Activated CD4-positive, alpha-beta T cell treated with anti-CD3 and anti-CD28 coated beads, Interleukin-2, amount 10 ng/mL, durations not matched to agents 24 days and 14 days (primary cell): Measurements from ENCODE around the gene SELP. TPM values are rescaled to one million over a fixed set of nuclear protein-coding genes. Genes with fewer than 3 reads are reported as not detected.
A peak's percentile ranks its signal among the peaks of the same experiment; 100 is the strongest.

Experiments
- DNase-seq: peaks from one replicate; pipeline ENCODE4 v3.0.0; 2022
- H3K27ac Mint-ChIP-seq: one replicate; pipeline ENCODE4 v1.8.0; 2022; ENCODE audit warnings: mild to moderate bottlenecking, mixed read lengths
- H3K27me3 Mint-ChIP-seq: one replicate; pipeline ENCODE4 v1.8.0; 2022; ENCODE audit warnings: mixed read lengths
- H3K36me3 Mint-ChIP-seq: one replicate; pipeline ENCODE4 v1.8.0; 2022; ENCODE audit warnings: low read depth, mild to moderate bottlenecking, mixed read lengths
- H3K4me1 Mint-ChIP-seq: one replicate; pipeline ENCODE4 v1.8.0; 2021; ENCODE audit warnings: mixed read lengths
- H3K4me3 Mint-ChIP-seq: one replicate; pipeline ENCODE4 v1.8.0; 2022; ENCODE audit warnings: mild to moderate bottlenecking, moderate library complexity, mixed read lengths
- H3K9me3 Mint-ChIP-seq: one replicate; pipeline ENCODE4 v1.8.0; 2021; ENCODE audit warnings: mixed read lengths
- intact Hi-C: fragments of 100-400 bp; cut with micrococcal nuclease; formaldehyde crosslinking; loops from one replicate; pipeline ENCODE4 v1.15.1; 2023
- total RNA-seq: library from RNA; stranded (reverse); gene quantifications from 2 replicates; pipeline ENCODE4 v1.2.3, GENCODE V29; 2022

SELP gene
- total RNA-seq, 1 donor from 2014 or later: not detected

DNA sequence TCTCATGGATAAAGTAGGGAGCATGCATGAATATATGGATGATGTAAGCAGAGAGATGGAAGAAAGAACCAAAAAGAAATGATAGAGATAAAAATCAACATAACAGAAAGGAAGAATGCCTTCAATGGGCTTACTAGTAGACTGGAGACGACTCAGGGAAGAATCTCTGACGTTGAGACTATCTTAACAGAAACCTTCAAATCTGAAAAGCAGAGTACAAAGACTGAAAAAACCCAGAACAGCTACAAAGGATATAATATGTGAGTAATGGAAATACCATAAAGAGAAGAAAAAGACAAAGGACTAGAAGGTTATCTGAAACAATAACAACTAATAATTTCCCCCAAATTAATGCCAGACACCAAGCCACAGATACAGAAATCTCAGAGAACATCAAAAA, 18.3 kb upstream of the SELP start:
- peaks cover 9% of the 10 kb centered on the region for H3K9me3 Mint-ChIP-seq
- peaks cover 3% of the 10 kb centered on the region for H3K36me3 Mint-ChIP-seq
- no peak overlapping the region for H3K4me3 Mint-ChIP-seq
- H3K27me3 Mint-ChIP-seq: no peaks in the 10 kb centered on the region
- peaks cover 16% of the 10 kb centered on the region for H3K4me1 Mint-ChIP-seq
- DNase-seq: no peak
- intact Hi-C loops: no loop called here
- peak overlapping the region; percentile 34 for H3K27ac Mint-ChIP-seq

DNA sequence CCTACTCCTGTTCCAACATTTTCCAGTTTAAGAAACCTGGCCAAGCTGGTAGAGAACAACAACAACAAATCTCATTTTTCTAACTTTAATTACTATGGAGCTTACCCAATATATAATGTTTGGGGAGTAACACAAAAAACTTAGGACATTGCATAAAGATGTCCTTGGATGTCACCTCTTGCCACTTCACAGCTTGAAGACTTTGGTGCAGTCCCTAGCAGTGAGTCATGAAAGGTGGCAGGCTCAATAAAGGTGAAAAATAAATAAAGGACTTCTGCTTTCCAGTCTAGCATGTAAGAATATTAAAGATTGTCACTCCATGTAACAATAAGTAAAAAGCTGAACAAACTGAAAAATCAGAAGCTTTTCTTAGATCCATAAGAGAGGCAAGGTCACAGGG, 17.6 kb upstream of the SELP start:
- peaks cover 3% of the 10 kb centered on the region for H3K36me3 Mint-ChIP-seq
- peaks cover 16% of the 10 kb centered on the region for H3K4me1 Mint-ChIP-seq
- H3K27ac Mint-ChIP-seq: no peak overlapping the region
- DNase-seq: no peak
- peaks cover 9% of the 10 kb centered on the region for H3K9me3 Mint-ChIP-seq
- H3K27me3 Mint-ChIP-seq: no peaks in the 10 kb centered on the region
- intact Hi-C loops: no loop called here
- H3K4me3 Mint-ChIP-seq: no peak overlapping the region

DNA sequence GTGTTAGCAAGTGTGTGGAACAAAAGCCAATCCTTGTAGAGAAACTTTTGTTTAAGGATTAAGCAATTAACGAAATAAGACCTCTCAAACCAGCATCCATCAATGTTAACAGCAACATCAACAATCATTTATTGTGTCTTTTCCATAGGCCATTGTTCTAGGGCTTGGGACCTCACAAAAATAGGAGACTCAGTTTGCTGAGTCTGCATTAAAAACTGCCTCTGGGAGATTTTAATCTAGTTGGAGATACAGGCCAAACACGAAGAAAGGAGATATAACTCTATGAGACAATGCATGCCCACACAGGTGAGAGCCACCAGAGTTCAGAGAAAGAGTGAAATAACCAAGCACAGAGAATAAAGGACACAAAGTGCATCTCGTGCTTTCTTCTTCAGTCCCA, 14.4 kb upstream of the SELP start:
- Mint-ChIP-seq H3K9me3 (peaks cover 10% of the 10 kb centered on the region), H3K27ac (no peak overlapping the region), H3K4me3 (no peak overlapping the region), H3K27me3 (no peaks in the 10 kb centered on the region), H3K4me1 (peaks cover 15% of the 10 kb centered on the region), H3K36me3 (peaks cover 5% of the 10 kb centered on the region)
- intact Hi-C loops: no loop called here
- DNase-seq: peak; percentile 37

DNA sequence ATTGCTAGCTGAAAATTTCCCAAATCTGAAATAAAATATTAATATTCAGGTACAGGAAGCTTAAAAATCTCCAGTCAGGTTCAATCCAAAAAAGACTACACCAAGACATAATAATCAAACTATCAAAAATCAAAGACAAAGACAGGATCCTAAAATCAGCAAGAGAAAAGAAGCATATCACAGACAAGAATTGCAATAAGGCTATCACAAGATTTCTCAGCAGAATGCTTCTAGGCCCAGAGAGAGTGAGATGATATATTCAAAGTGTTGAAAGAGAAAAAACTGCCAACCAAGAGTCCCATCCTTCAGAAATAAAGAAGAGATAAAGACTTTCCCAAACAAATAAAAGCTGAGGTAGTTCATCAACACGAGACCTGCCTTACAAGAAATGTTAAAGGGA, 5.0 kb upstream of the SELP start:
- H3K9me3 Mint-ChIP-seq: peaks cover 36% of the 10 kb centered on the region
- no peak for DNase-seq
- H3K36me3 Mint-ChIP-seq: peaks cover 14% of the 10 kb centered on the region
- H3K4me1 Mint-ChIP-seq: peaks cover 2% of the 10 kb centered on the region
- H3K27me3 Mint-ChIP-seq: no peaks in the 10 kb centered on the region
- intact Hi-C loops: no loop called here
- no peak overlapping the region for H3K4me3 Mint-ChIP-seq
- H3K27ac Mint-ChIP-seq: no peak overlapping the region

DNA sequence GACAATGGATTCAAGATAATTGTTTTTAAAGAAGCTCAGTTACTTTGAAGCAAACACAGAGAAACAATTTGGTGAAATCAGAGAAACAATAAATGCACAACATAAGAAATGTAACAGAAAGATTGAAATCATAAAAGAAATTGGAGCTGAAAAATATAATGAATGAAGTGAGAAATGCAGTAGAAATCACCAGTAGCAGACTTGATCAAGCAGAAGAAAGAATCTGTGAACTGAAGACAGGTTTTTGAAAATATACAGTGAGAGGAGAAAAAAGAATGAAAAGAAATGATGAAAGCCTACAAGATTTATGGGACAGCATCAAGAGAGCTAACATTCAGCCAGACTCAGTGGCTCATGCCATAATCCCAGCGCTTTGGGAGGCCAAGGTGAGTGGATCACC, 4.2 kb upstream of the SELP start:
- Mint-ChIP-seq H3K4me1 (no peaks in the 10 kb centered on the region), H3K36me3 (peaks cover 12% of the 10 kb centered on the region), H3K4me3 (no peak overlapping the region), H3K9me3 (peaks cover 32% of the 10 kb centered on the region), H3K27me3 (no peaks in the 10 kb centered on the region), H3K27ac (no peak overlapping the region)
- DNase-seq: no peak
- intact Hi-C loops: no loop called here

DNA sequence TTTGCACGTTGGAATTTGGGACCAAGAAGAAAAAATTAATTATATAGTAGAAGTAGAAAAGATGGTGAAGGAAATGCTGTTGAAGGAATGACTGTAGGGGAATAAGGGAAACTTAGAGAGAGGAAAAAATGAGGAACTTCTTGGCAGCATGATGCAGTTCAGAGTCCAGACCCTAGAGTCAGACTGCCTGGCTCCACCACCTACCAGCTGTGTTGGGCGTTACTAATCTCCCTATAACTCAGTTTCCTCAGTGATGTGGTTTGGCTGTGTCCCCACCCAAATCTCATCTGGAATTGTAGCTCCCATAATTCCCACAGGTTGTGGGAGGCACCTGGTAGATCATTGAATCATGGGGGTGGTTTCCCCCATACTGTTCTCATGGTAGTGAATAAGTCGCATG, 1.3 kb upstream of the SELP start:
- DNase-seq: no peak
- no peaks in the 10 kb centered on the region for H3K27me3 Mint-ChIP-seq
- peaks cover 12% of the 10 kb centered on the region for H3K36me3 Mint-ChIP-seq
- peaks cover 26% of the 10 kb centered on the region for H3K9me3 Mint-ChIP-seq
- no peak overlapping the region for H3K4me3 Mint-ChIP-seq
- intact Hi-C loops: no loop called here
- peaks cover 7% of the 10 kb centered on the region for H3K4me1 Mint-ChIP-seq
- H3K27ac Mint-ChIP-seq: no peak overlapping the region

DNA sequence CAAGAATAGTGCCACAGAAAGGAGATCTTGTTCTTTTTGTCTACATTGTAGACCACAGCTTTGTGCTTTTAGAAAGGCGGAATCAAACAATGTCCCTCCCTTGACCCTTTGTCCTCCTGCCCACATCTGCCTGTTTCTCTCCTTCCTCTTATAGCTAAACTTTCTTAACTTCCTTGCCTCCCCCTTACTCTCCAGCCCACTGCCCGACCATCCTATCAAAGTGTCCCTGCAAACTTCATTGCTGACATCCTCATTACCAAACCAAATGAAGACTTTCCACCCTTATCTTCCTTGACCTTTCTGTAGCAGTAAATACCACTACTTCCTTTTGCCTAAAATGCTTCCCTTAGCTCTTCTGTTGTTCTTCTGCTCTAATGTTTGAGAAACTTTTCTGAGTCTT, 5.0 kb downstream of the SELP start:
- Mint-ChIP-seq H3K27me3 (no peaks in the 10 kb centered on the region), H3K9me3 (peaks cover 9% of the 10 kb centered on the region), H3K36me3 (no peaks in the 10 kb centered on the region), H3K4me3 (no peak overlapping the region), H3K4me1 (peaks cover 26% of the 10 kb centered on the region), H3K27ac (peak overlapping the region; percentile 16)
- intact Hi-C loops: loop anchor here (5.0 kb wide), 1 partner anchor 42 kb away; no protein-coding TSS in a partner anchor
- no peak for DNase-seq

DNA sequence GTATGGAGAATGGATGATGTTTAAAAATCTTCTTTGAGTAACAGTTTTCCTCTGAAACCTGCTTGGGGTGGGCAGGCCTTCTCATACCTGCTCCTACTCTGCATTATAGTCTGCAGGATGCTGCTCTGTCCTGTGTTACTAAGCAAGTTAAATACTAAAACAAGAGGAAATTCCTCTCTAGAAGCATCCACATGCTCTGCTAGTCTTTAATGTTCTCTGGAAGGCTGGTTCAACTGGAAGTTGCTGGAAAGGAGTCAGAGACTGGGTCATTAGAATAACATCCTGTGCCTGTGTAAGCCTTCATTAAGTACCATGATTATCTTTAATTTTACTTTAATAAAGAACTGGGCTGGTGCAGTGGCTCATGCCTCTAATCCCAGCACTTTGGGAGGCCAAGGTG, 5.8 kb downstream of the SELP start:
- H3K4me1 Mint-ChIP-seq: peaks cover 26% of the 10 kb centered on the region
- H3K9me3 Mint-ChIP-seq: peaks cover 9% of the 10 kb centered on the region
- no peak overlapping the region for H3K27ac Mint-ChIP-seq
- H3K4me3 Mint-ChIP-seq: no peak overlapping the region
- H3K27me3 Mint-ChIP-seq: no peaks in the 10 kb centered on the region
- no peak for DNase-seq
- no peaks in the 10 kb centered on the region for H3K36me3 Mint-ChIP-seq
- intact Hi-C loops: loop anchor here (5.0 kb wide), 1 partner anchor 43 kb away; no protein-coding TSS in a partner anchor

DNA sequence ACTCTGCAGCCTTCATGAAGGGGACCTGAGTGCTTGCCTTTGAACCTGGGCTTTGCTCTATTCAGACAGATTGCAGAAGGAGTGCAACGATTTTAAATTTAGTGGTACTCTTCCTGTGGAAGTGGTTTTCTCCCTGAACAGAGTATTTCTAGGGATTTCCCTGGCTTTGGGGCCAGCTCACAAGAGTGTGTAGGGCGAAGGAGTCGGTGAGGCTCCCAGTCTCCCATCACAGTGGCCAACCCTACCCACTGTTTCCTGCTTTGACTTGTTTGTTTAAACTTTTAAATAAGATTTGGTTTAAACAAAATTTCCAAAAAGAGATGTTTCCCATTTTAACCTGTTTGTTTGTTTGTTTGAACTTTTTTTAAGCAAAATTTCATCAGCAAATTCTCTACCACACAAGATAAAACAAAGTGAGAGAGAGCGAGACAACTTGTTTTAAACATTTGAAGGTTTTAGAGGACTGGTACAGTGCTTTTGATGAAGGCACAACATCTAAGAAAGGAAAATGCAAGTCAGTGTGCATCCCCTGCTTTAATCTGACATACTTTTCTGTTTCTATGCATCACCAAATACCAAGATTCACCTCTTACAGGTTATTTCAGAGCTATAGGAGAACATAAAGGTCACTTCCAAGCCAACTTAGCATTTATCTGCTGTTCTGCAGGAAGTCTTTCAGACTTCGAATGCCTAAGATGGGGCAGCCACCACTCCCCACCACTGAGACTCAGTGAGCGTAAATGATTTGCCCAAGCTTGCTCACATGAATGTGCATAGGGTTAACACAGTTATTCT, 6.6 kb downstream of the SELP start:
- H3K27ac Mint-ChIP-seq: peak overlapping the region; percentile 74
- no peak for DNase-seq
- no peaks in the 10 kb centered on the region for H3K27me3 Mint-ChIP-seq
- peaks cover 23% of the 10 kb centered on the region for H3K4me1 Mint-ChIP-seq
- peaks cover 13% of the 10 kb centered on the region for H3K9me3 Mint-ChIP-seq
- intact Hi-C loops: loop anchor here (5.0 kb wide), 1 partner anchor 44 kb away; no protein-coding TSS in a partner anchor
- H3K4me3 Mint-ChIP-seq: no peak overlapping the region
- H3K36me3 Mint-ChIP-seq: no peaks in the 10 kb centered on the region

DNA sequence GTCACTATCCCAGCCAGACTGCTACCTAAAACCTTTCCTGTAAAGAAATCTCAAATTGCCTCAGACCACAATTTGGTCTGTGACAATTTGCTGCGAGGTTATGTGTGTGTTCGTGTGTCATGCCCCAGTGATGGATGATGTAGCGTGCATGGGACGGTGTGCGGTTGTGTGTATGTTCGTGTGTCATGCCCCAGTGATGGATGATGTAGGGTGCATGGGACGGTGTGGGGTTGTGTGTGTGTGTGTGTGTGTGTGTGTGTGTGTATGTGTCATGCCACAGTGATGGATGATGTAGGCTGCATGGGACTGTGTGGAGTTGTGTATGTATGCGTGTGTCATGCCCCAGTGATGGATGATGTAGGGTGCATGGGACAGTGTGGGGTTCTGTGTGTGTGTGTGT, 9.4 kb downstream of the SELP start:
- H3K27me3 Mint-ChIP-seq: no peaks in the 10 kb centered on the region
- intact Hi-C loops: loop anchor here (5.0 kb wide), 1 partner anchor 47 kb away; no protein-coding TSS in a partner anchor
- H3K36me3 Mint-ChIP-seq: no peaks in the 10 kb centered on the region
- H3K4me3 Mint-ChIP-seq: no peak overlapping the region
- H3K9me3 Mint-ChIP-seq: peaks cover 9% of the 10 kb centered on the region
- H3K4me1 Mint-ChIP-seq: peaks cover 16% of the 10 kb centered on the region
- H3K27ac Mint-ChIP-seq: no peak overlapping the region
- no peak for DNase-seq

DNA sequence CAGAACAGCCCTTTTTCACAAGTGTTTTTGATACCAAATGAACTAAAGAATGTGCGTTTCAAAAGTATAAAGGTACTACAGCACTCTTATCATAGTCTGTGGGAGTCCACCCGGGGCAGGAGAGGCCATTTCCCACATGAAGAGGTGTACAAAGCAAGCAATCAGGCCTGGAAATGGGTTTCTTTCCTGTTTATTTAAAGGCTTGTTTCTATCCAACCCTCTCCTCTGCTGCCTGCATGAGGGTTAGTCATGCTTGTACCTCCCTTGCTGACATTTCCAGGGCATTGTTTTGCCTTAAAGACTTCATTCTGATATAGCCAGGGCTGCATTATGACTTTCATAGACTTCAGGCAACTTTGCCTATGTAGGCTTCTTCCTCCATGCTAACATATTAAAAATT, 11.6 kb downstream of the SELP start:
- no peak for DNase-seq
- peaks cover 3% of the 10 kb centered on the region for H3K4me1 Mint-ChIP-seq
- H3K4me3 Mint-ChIP-seq: no peak overlapping the region
- peaks cover 9% of the 10 kb centered on the region for H3K9me3 Mint-ChIP-seq
- H3K27me3 Mint-ChIP-seq: no peaks in the 10 kb centered on the region
- no peak overlapping the region for H3K27ac Mint-ChIP-seq
- H3K36me3 Mint-ChIP-seq: no peaks in the 10 kb centered on the region
- intact Hi-C loops: no loop called here

DNA sequence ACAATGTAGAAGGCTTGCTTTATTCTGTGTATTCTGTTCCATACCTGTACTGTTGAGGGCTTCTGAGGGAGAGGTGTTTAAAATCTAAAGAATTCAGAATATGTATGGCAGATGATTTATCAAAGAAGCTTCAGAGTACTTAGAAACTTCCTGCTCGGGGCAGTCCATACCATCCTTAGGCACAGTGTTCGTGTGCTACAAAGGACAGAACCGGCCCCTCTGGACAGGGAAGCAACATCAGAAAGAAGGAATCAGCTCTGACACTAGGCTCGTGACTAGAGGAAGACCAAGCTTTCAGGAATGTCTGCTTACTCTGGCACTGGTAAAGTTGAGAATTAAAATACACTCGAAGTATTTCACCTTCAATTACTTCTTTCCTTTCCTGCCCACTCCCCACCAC, 14.1 kb downstream of the SELP start:
- Mint-ChIP-seq H3K27ac (no peak overlapping the region), H3K4me1 (peaks cover 5% of the 10 kb centered on the region), H3K9me3 (peaks cover 5% of the 10 kb centered on the region), H3K4me3 (no peak overlapping the region), H3K36me3 (no peaks in the 10 kb centered on the region), H3K27me3 (no peaks in the 10 kb centered on the region)
- no peak for DNase-seq
- intact Hi-C loops: no loop called here

DNA sequence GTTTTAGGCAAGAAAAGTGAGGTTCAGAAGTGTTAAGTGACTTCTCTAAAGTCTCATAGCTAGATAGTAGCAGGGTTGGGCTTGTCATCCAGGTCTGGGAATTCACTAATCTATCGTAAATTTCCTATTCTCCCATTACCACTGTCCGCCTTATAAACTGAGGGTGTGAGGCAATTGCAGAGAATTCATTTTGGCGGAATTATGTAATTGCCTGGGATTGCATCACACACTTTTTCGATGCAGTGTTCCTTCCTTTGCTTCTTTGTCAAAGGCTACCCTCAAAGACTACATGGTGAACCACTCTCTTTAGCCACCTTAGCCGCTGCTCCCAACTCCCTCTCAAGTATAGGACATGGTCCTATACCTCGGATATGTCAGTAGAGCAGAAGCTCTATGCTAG, 19.1 kb downstream of the SELP start:
- no peaks in the 10 kb centered on the region for H3K27me3 Mint-ChIP-seq
- intact Hi-C loops: no loop called here
- no peaks in the 10 kb centered on the region for H3K9me3 Mint-ChIP-seq
- no peaks in the 10 kb centered on the region for H3K36me3 Mint-ChIP-seq
- H3K4me3 Mint-ChIP-seq: no peak overlapping the region
- DNase-seq: no peak
- peaks cover 7% of the 10 kb centered on the region for H3K4me1 Mint-ChIP-seq
- no peak overlapping the region for H3K27ac Mint-ChIP-seq

DNA sequence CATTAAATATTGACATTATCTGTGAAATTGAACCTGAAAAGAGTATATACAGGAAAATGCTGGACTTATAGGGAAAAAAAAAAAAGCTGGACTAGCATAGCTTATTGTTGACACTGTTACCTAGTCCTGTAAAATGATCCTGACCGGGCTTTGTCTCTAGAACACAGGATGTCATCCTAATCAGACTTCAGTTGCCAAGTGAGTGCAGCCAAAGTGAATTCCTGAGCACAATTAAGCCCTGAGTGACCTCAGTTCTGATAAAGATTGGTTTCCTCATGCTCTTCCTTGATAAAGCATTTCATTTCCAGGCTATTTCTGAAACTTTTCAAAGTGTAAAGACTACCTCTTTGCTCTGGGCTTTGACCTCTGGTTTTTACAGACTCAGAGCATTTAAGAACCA, 19.8 kb downstream of the SELP start:
- Mint-ChIP-seq H3K4me1 (peaks cover 10% of the 10 kb centered on the region), H3K36me3 (no peaks in the 10 kb centered on the region), H3K9me3 (no peaks in the 10 kb centered on the region), H3K27me3 (no peaks in the 10 kb centered on the region), H3K4me3 (no peak overlapping the region), H3K27ac (no peak overlapping the region)
- DNase-seq: no peak
- intact Hi-C loops: no loop called here

DNA sequence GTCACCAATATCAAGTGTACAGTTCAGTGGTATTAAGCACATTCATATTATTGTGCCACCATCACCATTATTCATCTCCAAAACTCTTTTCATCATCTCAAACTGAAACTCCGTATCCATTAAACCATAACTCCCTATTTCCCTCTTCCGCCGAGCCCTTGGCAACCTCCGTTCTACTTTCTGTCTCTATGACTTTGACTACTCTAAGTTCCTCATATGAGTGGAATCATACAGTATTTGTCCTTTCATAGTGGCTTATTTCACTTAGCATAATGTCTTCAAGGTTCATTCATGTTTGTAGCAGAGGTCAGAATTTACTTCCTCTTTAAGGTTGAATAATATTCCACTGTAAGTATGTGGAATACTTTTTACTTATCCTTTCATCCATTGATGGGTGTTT, 21.7 kb downstream of the SELP start:
- H3K27ac Mint-ChIP-seq: no peak overlapping the region
- peaks cover 4% of the 10 kb centered on the region for H3K36me3 Mint-ChIP-seq
- peaks cover 22% of the 10 kb centered on the region for H3K4me1 Mint-ChIP-seq
- intact Hi-C loops: loop anchor here (5.0 kb wide), 1 partner anchor 44 kb away; no protein-coding TSS in a partner anchor
- H3K9me3 Mint-ChIP-seq: no peaks in the 10 kb centered on the region
- H3K27me3 Mint-ChIP-seq: no peaks in the 10 kb centered on the region
- no peak for DNase-seq
- no peak overlapping the region for H3K4me3 Mint-ChIP-seq
